LNCaP clone FGC (cell line): ENCODE measurements around the gene RPS27L.

Experiments
- DNase-seq: peaks from one replicate; pipeline ENCODE4 v3.0.0-alpha.2; 2011; ENCODE audit warnings: low read depth
- H3K4me3 ChIP-seq: 2 replicates; pipeline ENCODE4 v1.5.1; 2011; ENCODE audit warnings: mild to moderate bottlenecking, low read depth, low read length, control low read depth
- TF ChIP-seq, protein P1 (sequence below): IDR thresholded peaks from 2 replicates; pipeline ENCODE4 v1.5.1; 2012; ENCODE audit warnings: mild to moderate bottlenecking; ENCODE audit not compliant: control insufficient read depth, insufficient read depth; ENCODE audit errors: extremely low read depth

The RPS27L gene

GRCh38 chr15:63145426-63145825 lies 11.9 kb downstream of the RPS27L start:
- no peak overlapping the region for H3K4me3 ChIP-seq
- TF ChIP-seq, protein P1, sequence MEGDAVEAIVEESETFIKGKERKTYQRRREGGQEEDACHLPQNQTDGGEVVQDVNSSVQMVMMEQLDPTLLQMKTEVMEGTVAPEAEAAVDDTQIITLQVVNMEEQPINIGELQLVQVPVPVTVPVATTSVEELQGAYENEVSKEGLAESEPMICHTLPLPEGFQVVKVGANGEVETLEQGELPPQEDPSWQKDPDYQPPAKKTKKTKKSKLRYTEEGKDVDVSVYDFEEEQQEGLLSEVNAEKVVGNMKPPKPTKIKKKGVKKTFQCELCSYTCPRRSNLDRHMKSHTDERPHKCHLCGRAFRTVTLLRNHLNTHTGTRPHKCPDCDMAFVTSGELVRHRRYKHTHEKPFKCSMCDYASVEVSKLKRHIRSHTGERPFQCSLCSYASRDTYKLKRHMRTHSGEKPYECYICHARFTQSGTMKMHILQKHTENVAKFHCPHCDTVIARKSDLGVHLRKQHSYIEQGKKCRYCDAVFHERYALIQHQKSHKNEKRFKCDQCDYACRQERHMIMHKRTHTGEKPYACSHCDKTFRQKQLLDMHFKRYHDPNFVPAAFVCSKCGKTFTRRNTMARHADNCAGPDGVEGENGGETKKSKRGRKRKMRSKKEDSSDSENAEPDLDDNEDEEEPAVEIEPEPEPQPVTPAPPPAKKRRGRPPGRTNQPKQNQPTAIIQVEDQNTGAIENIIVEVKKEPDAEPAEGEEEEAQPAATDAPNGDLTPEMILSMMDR: no peak
- no peak for DNase-seq

- TF ChIP-seq, protein P1: no peak
- no peak for DNase-seq
Measured at GRCh38 chr15:63140936-63141335, 16.3 kb downstream of the RPS27L start.

DNA sequence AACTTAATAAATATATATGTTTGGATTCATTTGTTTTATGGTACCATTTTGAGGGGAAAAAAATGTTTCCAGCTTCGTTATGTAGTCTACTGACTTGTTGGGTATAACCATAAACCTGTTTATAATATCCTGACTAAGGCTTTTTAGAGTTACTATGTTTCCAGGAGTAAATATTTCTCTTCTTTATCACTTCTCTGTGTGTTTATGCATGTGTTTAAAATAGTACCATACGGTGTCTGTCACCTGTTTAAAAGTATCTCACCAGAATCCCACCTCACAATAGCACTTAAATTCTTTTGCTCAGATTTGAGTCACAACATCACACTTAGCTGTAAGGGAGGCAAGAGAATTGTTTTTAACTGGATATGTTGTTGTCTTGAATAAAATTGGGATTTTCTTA lies 20.5 kb downstream of the RPS27L start:
- no peak for DNase-seq
- TF ChIP-seq, protein P1: no peak
- no peak overlapping the region for H3K4me3 ChIP-seq

More at GRCh38 chr15:63140936-63141335, 16.3 kb downstream of the RPS27L start:
- no peak overlapping the region for H3K4me3 ChIP-seq

- TF ChIP-seq, protein P1: no peak
- no peak for DNase-seq
- H3K4me3 ChIP-seq: no peak overlapping the region
Measured at GRCh38 chr15:63135804-63136203, 21.5 kb downstream of the RPS27L start.

- TF ChIP-seq, protein P1: no peak
- no peak overlapping the region for H3K4me3 ChIP-seq
- DNase-seq: no peak
Measured at GRCh38 chr15:63135281-63135680, 22.0 kb downstream of the RPS27L start.

DNA sequence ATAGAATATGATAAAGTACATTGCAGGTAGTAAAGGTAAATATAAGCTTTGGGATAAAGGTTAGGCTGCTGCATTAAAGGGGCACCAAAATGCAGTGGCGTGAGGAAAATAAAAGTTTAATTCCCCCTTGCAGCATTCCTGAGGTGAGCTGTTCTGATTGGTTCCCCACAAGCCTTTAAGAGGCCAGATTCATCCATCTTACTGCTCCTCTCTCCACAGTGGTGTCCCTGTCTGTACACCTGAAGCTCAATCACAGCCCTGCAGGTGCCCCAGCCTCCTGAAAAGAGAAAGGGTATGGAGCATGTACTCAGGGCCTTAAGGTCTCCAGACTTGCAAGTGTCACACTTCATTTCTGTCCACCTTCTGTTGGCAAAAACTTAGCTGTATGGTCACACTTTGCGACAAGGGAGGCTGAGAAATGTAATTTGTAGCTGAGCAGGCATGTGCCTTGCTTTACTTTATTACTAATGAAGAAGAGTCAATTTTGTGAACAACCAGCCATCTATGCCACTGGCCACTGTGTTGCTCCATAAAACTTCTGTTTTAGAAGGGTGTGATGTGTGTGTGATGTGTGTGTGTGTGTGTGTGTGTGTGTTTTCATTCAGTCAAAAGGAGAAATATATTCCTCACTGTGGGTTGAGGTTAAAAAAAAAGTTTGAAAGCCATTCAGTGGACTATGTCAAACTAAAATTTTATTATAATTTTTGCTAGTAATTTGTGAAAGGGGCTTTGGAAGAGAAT lies 22.9 kb downstream of the RPS27L start:
- H3K4me3 ChIP-seq: no peak overlapping the region
- TF ChIP-seq, protein P1: no peak

DNA sequence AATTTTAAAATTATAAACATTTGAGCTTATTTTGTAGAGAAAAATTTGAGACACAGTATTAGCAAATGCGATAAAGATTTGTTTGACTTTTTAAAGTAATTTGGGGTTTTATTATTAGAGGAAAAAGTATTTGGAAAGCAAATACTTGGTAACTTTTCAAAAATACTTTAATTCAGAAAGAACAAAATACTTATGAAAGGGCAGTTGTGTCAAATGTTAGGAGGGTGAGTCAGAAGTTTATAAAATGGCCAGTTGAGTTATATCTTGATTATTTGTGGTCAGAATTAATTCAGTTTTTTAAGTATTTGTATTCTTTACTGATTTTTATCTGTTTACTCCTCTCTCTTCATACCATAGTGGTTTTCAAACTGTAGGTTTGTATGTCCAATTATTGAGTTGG lies 23.5 kb downstream of the RPS27L start:
- no peak for DNase-seq
- H3K4me3 ChIP-seq: no peak overlapping the region
- TF ChIP-seq, protein P1: no peak

More for the DNA sequence above, 22.9 kb downstream of the RPS27L start:
- no peak for DNase-seq
